HCT116 (cell line): ENCODE measurements around the gene DLG2. TPM values are rescaled to one million over a fixed set of nuclear protein-coding genes. Genes with fewer than 3 reads are reported as not detected.

Experiments
- ATAC-seq: fragments of 200-7000 bp; cut with Tn5 transposase; 2 replicates; pipeline ENCODE4 v1.9.1; 2020; ENCODE audit warnings: mild to moderate bottlenecking, moderate library complexity
- BruUV-seq: library from RNA; stranded (reverse); fragments of 400-500 nt; replicated peaks from 2 replicates; lab custom pipeline; 2021; lab: Mats Ljungman, UMichigan
- CTCF ChIA-PET: fragments of 300-600 bp; sonication (Branson Sonifier 250); formaldehyde crosslinking; loops from one replicate; lab custom pipeline; 2021; ENCODE audit warnings: antibody characterized with exemption; lab: Charles Lee
- POLR2A ChIA-PET: fragments of 300-600, 350-600 bp; sonication (Branson Sonifier 250); formaldehyde crosslinking; loops from one replicate; lab custom pipeline; 2021; ENCODE audit warnings: antibody characterized with exemption; lab: Charles Lee
- RAD21 ChIA-PET, 2 experiments: fragments of 300-600 bp; sonication (Branson Sonifier 250); formaldehyde crosslinking; loops; one replicate each; lab custom pipeline; 2023; ENCODE audit warnings: low total read pairs in 2 of 2; ENCODE audit not compliant: uncharacterized antibody in 2 of 2, unreplicated experiment in 2 of 2, low non-redundant PET in 1 of 2; lab: Charles Lee
- DNase-seq: peaks from one replicate; pipeline ENCODE4 v3.0.0-alpha.2; 2010; ENCODE audit warnings: low read depth, low spot score
- H2AFZ ChIP-seq: fragments of 200-600 bp; shearing (Covaris generic), sonication (generic); 2 replicates; pipeline ENCODE4 v1.6.1; 2017; ENCODE audit warnings: low read depth, mixed run types, mixed read lengths, antibody characterized with exemption, low read length; ENCODE audit not compliant: poor library complexity, severe bottlenecking
- H3K27ac ChIP-seq: 2 replicates; pipeline ENCODE4 v1.5.1; 2012; ENCODE audit warnings: low read depth, low read length
- H3K27me3 ChIP-seq: fragments of 200-600 bp; sonication (generic); 2 replicates; pipeline ENCODE4 v1.6.1; 2016; ENCODE audit warnings: mixed run types, low read length, mixed read lengths; ENCODE audit not compliant: insufficient read depth
- H3K36me3 ChIP-seq, 2 experiments: fragments of 200-500 bp in 1 of 2; fragments of 200-600 bp in 1 of 2; sonication (Bioruptor generic) in 1 of 2; sonication (generic) in 1 of 2; 2 replicates each; pipeline versions ENCODE4 v1.5.1 to v1.6.1; 2014 to 2016; ENCODE audit warnings: low read length in 2 of 2, inconsistent platforms in 1 of 2, mixed read lengths in 1 of 2, mixed run types in 1 of 2; ENCODE audit not compliant: insufficient read depth in 2 of 2, control insufficient read depth in 1 of 2
- H3K4me1 ChIP-seq, 2 experiments: fragments of 200-600 bp in 1 of 2; sonication (generic) in 1 of 2; 2 replicates each; pipeline versions ENCODE4 v1.5.1 to v1.6.1; 2012 to 2017; ENCODE audit warnings: low read length in 2 of 2, inconsistent platforms in 1 of 2, mild to moderate bottlenecking in 1 of 2, mixed read lengths in 1 of 2, mixed run types in 1 of 2, moderate library complexity in 1 of 2; ENCODE audit not compliant: insufficient read depth in 2 of 2, control insufficient read depth in 1 of 2
- H3K4me2 ChIP-seq: fragments of 200-600 bp; sonication (generic); 2 replicates; pipeline ENCODE4 v1.6.1; 2017; ENCODE audit warnings: mixed run types, low read length, mixed read lengths
- H3K4me3 ChIP-seq, 2 experiments: fragments of 200-600 bp in 1 of 2; sonication (generic) in 1 of 2; replicated peaks in 1 of 2; 2 replicates each; pipeline ENCODE4 v1.5.1; 2011 to 2016; ENCODE audit warnings: low read length in 2 of 2, control low read depth in 1 of 2, low read depth in 1 of 2, mild to moderate bottlenecking in 1 of 2, mixed read lengths in 1 of 2, mixed run types in 1 of 2
- H3K79me2 ChIP-seq: fragments of 200-600 bp; sonication (generic); 2 replicates; pipeline ENCODE4 v1.6.1; 2017; ENCODE audit warnings: mild to moderate bottlenecking, mixed run types, low read length, moderate library complexity, mixed read lengths; ENCODE audit not compliant: insufficient read depth
- H3K9ac ChIP-seq: fragments of 200-600 bp; sonication (generic); 2 replicates; pipeline ENCODE4 v1.6.1; 2016; ENCODE audit warnings: low read length, mixed read lengths
- H3K9me2 ChIP-seq: fragments of 200-600 bp; sonication (generic), shearing (Covaris generic); 2 replicates; pipeline ENCODE4 v1.6.1; 2017; ENCODE audit warnings: mixed run types, mild to moderate bottlenecking, moderate library complexity; ENCODE audit not compliant: insufficient read depth
- H3K9me3 ChIP-seq, 2 experiments: fragments of 200-500 bp in 1 of 2; fragments of 200-600 bp in 1 of 2; sonication (Bioruptor generic) in 1 of 2; sonication (generic) in 1 of 2; 2 replicates each; pipeline ENCODE4 v1.6.1; 2014 to 2017; ENCODE audit warnings: low read length in 2 of 2, mixed read lengths in 2 of 2, inconsistent platforms in 1 of 2, low read depth in 1 of 2, mild to moderate bottlenecking in 1 of 2, mixed run types in 1 of 2, moderate library complexity in 1 of 2; ENCODE audit not compliant: control insufficient read depth in 1 of 2, insufficient read depth in 1 of 2
- H4K20me1 ChIP-seq: fragments of 200-600 bp; sonication (generic), shearing (Covaris generic); 2 replicates; pipeline ENCODE4 v1.6.1; 2017; ENCODE audit warnings: mixed run types, mild to moderate bottlenecking, moderate library complexity; ENCODE audit not compliant: insufficient read depth
- CBX3 ChIP-seq: IDR thresholded peaks from 2 replicates; pipeline ENCODE4 v1.6.1; 2012; ENCODE audit warnings: low read depth
- CEBPB ChIP-seq: IDR thresholded peaks from 2 replicates; pipeline ENCODE4 v1.6.1; 2012; ENCODE audit warnings: low read depth
- EGR1 ChIP-seq: IDR thresholded peaks from 2 replicates; pipeline ENCODE4 v1.6.1; 2012; ENCODE audit warnings: low read depth
- EZH2 ChIP-seq: fragments of 200-600 bp; sonication (generic); IDR thresholded peaks from 2 replicates; pipeline ENCODE4 v1.6.1; 2017; ENCODE audit warnings: antibody characterized with exemption, mixed run types
- JUND ChIP-seq: IDR thresholded peaks from 2 replicates; pipeline ENCODE4 v1.6.1; 2012
- SIN3A ChIP-seq: IDR thresholded peaks from 2 replicates; pipeline ENCODE4 v1.6.1; 2012; ENCODE audit warnings: low read depth
- YY1 ChIP-seq: IDR thresholded peaks from 2 replicates; pipeline ENCODE4 v1.6.1; 2011; ENCODE audit warnings: low read length, low read depth, moderate library complexity, mild to moderate bottlenecking; ENCODE audit not compliant: insufficient replicate concordance; ENCODE audit errors: extremely low read depth
- ZBTB33 ChIP-seq: IDR thresholded peaks from 2 replicates; pipeline ENCODE4 v1.6.1; 2011; ENCODE audit warnings: mild to moderate bottlenecking, low read length, moderate library complexity; ENCODE audit not compliant: insufficient replicate concordance; ENCODE audit errors: extremely low read depth
- ZFX ChIP-seq: fragments of 450-650 bp; IDR thresholded peaks from 2 replicates; pipeline ENCODE4 v1.6.1; 2017
- intact Hi-C: fragments of 100-400 bp; cut with micrococcal nuclease; formaldehyde crosslinking; loops from 2 replicates; pipeline ENCODE4 v1.10.0; 2022
- total RNA-seq: library from RNA; stranded (reverse); gene quantifications from one replicate; pipeline ENCODE4 v1.2.1, GENCODE V29; 2021; ENCODE audit not compliant: unreplicated experiment

DLG2 gene
- total RNA-seq, 1 experiment from 2014 or later: 2.4 TPM

GRCh38 chr11:84958295-84958694 lies 668.8 kb downstream of the DLG2 start:
- intact Hi-C loops: no loop called here
- no peak overlapping the region for H2AFZ ChIP-seq
- no peak for ATAC-seq
- H3K4me1 ChIP-seq: no peaks in the 10 kb centered on the region
- no peak for DNase-seq
- H3K4me2 ChIP-seq: no peak overlapping the region
- H3K27me3 ChIP-seq: peaks cover 8% of the 10 kb centered on the region
- ChIA-PET CTCF (no interaction called here), RAD21 (no interaction called here), POLR2A (no interaction called here)
- no peaks in the 10 kb centered on the region for H4K20me1 ChIP-seq
- no peak for TF ChIP-seq CBX3
- TF ChIP-seq CEBPB: no peak
- no peak overlapping the region for H3K9ac ChIP-seq
- H3K27ac ChIP-seq: no peak overlapping the region
- H3K4me3 ChIP-seq: no peak overlapping the region
- no peaks in the 10 kb centered on the region for H3K36me3 ChIP-seq
- H3K9me2 ChIP-seq: no peaks in the 10 kb centered on the region
- H3K9me3 ChIP-seq: no peaks in the 10 kb centered on the region
- no peaks in the 10 kb centered on the region for H3K79me2 ChIP-seq
- no TSS peak for BruUV-seq

GRCh38 chr11:84950569-84951270 lies 676.4 kb downstream of the DLG2 start:
- no peak overlapping the region for H3K27ac ChIP-seq
- H3K9ac ChIP-seq: no peak overlapping the region
- ChIA-PET RAD21 (no interaction called here), CTCF (no interaction called here), POLR2A (no interaction called here)
- no peak overlapping the region for H3K4me2 ChIP-seq
- intact Hi-C loops: no loop called here
- no peaks in the 10 kb centered on the region for H3K4me1 ChIP-seq
- H4K20me1 ChIP-seq: no peaks in the 10 kb centered on the region
- BruUV-seq: no TSS peak
- no peaks in the 10 kb centered on the region for H3K27me3 ChIP-seq
- no peak overlapping the region for H3K4me3 ChIP-seq
- TF ChIP-seq EZH2 (no peak), SIN3A (no peak), EGR1 (no peak), YY1 (no peak), ZFX (no peak), ZBTB33 (no peak), JUND (no peak)
- no peaks in the 10 kb centered on the region for H3K9me2 ChIP-seq
- no peaks in the 10 kb centered on the region for H3K79me2 ChIP-seq
- no peaks in the 10 kb centered on the region for H3K36me3 ChIP-seq
- no peak overlapping the region for H2AFZ ChIP-seq
- no peak for DNase-seq
- no peaks in the 10 kb centered on the region for H3K9me3 ChIP-seq
- ATAC-seq: no peak
